ENCODE results near the gene NUP210L. TPM values are rescaled to one million over a fixed set of nuclear protein-coding genes. Genes with fewer than 3 reads are reported as not detected.

NUP210L gene
- total RNA-seq (2014; rRNA removed; shearing (Covaris generic)): not detected in 2 replicates

DNA sequence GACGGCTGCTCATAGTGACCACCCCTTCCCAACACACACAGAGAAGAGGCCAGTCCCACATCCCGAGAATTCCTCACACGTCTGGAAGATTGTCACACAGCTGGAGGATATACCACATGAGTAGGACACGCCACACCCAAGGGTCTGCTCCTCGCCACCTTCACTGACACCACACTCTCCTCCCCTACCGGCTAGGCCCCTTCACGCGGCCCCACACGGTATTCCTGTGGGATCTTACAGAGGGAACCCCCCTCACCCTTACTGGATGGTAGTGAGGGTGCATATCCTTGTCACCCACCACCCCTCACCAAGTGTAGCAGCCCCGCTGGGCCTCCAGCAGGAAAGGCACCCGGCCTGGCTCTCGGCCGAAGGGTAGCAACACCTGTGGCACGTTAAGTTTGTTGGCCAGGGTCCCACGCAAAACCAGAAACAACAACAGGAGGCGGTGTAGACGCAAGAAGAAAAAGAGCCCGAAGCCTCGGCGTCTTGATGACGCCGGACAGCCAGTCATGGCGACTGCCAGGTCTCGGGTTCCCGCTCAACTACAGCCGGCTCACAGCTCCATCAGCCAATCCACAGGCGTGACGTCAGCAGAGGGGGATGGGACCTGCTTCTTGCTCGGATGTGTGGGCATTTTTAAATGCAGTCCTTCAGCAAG is at the start of gene NUP210L:
Gene NUP210L, minus strand, starts transcription at position 540 of the 658 bp plus-strand sequence.
- peak; percentile 48 for DNase-seq (ENCODE audit: low read depth)

DNA sequence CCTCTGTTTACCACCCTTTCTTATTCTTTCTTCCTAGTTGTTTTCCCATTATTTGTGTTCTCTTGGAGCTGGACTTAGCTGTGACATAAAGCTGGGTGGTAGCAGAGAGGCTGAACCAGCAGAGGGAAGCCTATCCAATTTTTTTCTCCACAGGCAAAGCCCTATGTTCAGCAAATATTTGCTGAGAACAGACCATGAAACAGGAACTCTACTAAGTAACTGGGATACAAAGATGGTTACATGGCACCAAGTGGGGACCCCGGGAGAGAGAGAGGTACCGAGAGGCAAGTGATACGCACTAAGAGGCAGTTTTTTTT is 44.6 kb upstream of the NUP210L start:
- DNase-seq (ENCODE audit: low read depth): no peak

DNA sequence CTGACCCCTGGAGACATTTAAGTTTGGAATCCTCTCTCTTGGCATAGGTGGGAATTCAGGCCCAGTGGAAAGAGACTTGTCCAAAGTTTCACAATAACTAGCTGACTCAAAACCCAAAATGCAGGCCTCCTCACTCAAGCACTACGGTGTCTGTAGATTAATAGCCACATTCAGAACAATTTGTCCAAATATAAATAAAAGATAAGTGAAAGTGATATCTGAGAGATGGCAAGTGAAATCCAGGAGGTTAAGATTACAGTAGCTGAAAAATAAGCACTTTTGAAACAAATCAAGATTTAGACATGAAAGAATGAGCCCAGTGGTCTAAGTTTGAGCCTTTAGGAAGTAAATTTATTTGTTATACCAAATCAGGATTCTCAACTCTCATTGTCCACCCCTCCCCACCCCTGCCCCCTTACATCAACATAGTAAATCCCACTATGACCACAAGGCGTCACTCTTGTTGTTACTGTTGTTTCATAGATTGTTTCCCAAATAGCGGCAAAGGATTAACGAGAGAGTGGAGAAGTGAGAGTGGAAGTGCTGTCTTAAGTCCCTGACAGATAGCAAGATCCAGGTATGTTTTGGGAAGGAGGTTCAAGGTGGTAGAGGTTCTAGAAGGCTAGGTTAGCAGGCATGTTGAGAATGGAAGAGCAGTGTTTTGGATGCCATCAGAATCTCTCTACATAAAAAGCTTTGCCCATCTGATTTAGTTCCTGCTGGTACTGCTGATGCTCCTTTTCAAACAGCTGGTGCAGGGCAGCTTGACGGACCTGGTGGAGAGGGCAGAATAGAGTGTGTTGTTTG is 44.1 kb upstream of the NUP210L start:
- peak; percentile 44 for DNase-seq (ENCODE audit: low read depth)

DNA sequence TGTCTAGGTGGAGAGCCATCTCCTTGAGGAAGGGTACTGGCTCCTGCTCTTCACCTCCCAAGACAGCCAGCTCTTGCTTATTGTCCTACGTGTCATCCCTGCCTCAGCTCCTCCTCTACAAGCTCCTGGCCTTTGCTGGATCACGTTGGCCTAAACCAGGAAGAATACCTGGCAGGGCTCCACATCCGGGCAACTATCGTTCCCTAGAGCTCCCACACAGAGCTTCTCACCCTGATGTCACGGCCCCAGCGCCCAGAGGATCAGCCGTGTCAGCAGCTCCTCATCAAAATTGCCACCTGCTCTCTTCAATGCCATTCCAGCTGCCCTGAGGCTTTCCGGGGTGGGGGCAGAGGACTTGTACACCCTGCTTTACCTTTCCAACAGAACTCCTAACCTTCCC is 38.9 kb upstream of the NUP210L start:
- DNase-seq (ENCODE audit: low read depth): peak; percentile 35

DNA sequence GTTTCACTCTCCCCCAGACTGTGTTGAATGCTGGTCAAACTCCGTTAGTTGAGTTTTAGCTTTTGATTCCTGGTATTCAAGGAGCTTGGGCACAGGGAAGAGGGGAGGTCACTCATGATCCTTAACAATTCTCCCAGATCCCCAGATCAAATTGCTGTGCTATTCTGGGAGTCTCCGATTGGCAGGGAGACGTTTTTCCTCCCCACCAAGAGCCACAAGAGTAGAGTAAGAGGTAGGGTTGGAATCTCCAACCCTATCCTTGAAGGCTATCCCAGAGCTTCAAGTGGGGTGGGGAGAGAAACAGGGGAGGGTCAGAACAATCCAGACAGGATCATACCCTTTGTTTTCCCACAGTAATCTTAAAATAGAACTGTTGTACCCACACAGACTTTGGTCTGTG is 37.6 kb upstream of the NUP210L start:
- no peak for DNase-seq (ENCODE audit: low read depth)

DNA sequence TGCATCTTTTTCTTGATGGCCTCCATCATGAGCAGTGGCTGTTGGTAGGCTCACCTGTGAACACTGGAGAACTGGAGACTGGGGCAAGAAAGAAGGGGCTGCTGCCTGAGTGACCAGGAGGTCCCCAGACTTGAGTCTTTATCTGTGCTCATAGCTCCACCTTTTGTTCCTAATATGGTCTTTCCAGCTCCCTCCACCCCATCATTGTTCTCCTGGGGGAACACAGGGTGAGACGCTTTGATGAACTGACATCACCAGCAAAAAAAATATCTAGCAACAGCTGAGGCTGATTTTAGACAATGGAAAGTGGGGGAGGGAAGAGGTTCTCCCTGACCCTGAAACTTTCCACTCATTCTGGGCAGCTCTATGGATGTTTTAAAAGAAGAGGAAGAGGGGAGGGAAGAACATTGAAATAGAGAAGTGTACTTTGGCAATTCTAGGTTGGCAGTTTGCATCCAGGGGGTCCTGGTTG is 37.2 kb upstream of the NUP210L start, which contains the start of gene TPM3:
Gene TPM3, minus strand, starts transcription at position 111 of the 472 bp plus-strand sequence. Its CDS starts 82 bp downstream, at position 29.
- no peak for DNase-seq (ENCODE audit: low read depth)

DNA sequence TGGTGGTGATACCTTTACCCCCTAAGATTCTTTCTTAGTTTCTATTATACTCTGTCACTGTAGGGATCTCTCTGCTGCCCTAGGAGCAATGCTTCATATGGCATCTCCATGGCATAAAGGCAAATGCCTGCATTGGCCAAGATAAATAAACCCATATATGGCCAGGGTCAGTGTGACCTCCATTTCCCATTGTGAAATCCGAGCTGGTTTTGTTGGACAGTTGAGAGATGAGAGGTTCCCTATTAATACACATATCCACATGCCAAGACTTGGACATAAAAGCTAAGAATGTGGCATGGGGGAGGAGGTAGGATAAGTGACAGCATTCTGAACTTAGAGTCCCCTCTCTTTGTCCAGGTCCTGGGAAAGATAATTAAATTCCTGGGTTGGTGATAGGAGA is 35.7 kb upstream of the NUP210L start:
- no peak for DNase-seq (ENCODE audit: low read depth)

DNA sequence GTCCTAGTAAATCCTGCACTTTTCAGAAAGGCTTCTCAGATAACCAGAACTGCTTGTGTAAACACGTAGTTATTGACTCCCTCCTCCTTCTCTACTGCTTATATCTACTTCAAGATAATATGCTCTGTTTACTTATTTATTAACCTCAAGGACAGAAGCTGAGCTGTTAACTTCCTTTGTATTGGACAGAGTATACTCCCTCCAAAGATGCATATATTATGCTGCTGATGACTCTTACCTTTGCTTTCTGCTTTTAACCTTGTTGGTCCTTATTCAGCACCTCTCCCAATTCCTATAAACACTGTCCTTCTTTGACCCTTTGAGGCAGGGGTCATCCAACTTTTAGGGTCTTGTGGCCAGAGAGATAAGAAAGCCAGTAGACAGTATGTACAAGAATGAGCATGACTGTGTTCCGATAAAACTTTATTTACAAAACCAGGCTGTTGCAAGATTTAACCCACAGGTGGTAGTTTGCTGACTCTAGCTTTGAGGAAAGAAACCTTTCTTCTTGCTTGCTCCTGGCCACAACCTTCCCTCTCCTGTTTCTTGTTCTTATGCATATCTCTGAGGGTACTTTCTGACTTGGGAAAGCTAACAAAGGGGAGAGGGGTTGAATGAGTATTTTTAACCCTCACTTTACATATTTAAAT is 32.1 kb upstream of the NUP210L start:
- DNase-seq (ENCODE audit: low read depth): no peak

DNA sequence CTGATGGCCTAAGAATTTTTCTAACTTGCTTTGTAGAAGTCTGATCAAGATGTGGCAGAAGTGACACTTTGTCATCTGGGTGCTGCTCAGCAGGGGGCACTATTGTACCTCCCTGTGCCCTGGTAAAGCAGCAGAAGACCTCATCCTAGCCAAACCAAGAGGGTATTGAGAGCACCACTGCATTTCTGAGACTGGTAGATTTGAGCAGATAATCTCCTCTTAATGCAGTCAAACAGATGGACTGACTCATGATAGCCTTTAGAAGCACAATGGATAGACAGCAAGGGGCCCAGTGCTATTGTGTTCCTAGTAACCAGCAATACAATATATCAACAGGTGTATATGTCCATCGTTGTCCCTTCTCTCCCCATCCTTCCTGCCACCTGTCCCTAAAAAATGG is 31.3 kb upstream of the NUP210L start:
- DNase-seq (ENCODE audit: low read depth): peak; percentile 62

DNA sequence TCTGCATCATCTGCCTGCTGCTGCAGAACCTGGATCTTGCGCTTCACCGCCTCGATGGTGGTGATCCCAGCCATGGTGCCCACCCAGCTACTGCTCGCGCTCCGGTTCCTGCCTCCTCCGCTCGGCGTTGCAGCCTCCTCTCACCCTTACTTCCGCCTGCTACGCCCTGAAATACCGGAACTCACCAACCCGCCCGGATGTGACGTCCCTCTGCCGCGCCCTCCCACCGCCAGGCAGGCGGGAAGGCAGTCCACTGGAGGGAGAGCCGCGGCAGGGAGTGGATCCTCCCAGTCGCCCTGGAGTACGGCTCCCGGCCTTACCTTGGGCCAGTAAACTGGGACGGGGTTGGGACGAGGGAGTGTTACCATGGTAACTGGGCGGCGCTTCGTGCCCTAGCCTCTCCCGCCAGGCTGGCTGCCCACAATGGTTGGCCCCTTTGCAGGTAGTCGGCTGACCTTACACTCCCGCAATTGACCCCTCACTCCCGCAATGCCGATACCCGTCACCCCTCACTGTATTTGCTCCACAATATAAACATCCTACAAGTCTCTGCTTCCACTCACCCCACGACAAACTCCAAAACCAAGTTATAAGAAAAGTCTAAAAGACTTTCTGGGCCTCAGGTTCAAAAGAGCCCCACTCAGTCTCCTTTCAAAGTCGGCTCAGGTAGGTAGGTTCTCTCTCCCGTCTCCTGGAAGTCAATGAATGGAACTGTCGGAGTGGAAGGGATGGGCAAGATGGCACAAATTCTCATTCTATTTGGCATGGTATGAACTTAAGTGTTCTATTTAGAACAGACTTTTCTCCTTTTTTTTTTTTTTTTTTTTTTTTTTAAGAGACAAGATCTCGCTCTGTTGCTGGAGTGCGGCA is 28.4 kb upstream of the NUP210L start:
- DNase-seq (ENCODE audit: low read depth): peak; percentile 99

DNA sequence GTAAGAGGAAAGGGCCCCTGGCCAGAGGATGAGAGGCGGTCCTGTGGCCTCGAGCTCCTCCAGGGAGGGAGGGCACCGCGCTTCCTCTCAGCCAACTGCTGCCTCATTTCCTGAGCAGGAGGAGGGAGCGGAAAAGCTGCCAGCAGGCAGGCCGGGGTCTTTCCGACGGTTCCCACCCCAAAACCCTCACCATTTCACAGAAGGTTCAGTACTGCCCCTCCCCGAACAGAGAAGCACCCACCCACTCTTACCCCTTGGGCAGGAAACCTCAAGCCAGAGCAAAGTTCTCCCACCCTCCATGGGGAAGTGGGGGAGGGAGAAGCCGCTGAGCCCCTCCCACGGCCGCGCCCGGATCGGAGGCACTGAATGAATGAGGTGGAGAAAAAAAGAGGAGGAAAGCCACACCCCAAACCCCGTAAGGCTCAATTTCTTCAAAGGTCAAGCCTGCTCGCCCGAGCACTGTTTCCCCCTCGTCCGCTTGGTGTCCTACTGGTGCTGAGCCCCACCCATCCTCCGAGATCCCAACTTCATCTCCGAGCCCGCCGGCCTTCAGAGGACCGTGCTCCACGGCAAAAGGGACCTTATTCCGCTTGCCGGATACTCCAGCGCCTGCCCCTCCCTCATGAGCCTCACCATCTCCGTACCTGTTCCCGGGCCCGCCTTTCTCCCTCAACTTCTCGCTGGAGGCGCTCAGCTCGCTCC is 27.6 kb upstream of the NUP210L start:
- DNase-seq (ENCODE audit: low read depth): peak; percentile 83

DNA sequence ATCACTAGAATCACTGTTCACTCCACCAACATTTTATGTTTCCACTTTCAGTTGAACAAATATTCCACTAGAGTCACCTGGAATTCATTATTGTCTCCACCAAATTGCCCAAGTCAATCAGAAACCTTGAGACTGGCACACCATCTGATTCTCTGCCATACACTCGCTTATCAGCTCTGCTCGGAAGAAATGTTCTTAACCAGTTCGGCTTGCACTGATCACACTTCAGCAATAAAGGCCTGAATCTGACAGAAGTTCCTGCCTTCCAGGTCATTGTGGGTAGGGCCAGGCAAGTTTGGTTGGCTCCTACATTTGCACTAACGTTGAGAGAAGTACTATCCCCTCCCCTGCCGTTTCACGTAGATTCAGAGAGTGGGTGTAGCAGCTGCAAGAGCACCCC is 27.1 kb upstream of the NUP210L start:
- no peak for DNase-seq (ENCODE audit: low read depth)

DNA sequence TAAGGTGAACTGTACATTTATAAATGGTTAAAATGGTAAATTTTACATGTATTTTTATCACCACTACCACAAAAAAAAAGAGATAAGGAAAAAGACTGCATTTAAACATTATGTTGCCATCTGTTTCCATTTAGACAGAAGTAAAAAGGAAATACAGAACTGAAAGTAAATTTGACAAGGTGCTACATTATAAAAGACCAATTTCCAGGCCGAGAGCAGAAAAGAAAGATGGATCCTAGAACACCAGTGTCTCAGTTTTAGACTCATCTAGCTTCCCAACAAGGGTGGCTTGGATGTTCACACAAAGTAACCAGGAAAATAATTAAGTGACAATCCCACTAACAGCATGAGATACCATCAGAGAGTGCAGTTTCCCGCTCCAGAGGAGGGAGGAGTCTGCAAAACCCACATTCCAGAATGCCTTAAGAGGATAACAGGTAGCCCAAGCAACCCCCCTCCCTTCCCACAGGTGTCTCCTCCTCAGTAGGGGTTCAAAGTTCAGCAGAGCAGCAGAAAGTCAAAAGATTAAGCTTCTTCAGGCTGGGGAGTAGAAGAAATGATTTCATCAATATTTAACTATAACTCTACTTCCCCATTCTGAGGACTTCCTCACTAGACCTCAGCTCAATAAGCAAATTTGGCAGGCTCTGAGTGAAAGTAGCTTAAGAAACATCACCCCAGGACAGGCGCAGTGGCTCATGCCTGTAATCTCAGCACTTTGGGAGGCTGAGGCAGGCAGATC is 25.2 kb upstream of the NUP210L start:
- no peak for DNase-seq (ENCODE audit: low read depth)

DNA sequence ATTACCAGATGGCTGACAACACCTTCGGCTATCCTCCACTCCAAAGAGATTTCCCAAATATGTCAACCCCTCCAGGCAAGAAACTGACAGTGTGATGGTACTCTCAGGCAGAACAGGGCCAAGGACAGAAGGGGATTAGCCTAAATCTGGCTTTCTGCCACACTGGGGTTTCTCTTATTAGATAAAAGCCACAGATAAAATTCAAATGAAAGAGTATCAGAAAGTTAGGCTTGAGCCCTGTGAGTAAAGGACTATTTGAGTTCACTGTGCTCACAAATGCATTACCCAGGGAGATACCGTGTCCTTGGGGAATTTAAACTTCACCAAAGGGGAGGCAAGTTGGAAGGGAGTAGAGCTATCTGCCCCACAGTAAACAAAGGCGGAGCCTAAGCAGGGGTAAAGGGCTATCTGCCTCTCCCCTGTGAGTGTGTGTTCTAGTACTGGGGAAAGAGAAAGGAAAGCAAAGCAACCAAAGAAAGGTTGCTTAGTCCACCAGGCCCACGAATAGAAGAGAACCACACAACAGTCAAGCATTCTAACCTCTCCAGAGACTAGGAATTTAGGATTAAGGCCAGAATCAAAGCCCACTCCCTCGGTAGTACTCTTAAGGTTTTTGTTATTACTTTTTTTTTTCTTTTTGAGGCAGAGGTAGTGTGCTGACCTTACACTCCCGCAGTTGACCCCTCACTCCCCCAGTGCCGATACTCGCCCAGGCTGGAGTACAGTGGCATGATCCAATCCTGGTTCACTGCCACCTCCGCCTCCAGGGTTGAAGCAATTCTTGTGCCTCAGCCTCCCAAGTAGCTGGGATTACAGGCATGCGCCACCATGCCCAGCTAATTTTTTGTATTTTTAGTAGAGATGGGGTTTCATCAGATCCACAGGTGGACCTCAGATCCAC is 24.3 kb upstream of the NUP210L start:
- DNase-seq (ENCODE audit: low read depth): no peak

DNA sequence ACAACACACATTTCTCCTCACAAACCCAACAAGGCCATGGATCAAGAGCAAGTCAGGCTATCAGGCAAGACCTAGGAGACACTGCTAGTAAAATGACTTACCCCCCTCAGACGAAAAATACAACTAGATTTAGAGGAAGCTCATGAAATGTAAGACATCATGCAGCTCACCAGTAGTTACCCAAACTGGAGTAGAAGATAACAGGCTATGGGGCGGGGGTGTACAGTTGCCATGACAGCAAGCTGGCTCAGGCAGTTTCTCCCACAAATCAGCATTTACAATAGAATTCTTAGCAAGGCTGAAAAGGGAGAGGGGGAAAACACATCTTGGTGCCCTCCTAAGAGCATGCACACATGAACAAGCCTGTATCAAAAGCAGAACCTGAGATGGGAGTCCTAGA is 23.1 kb upstream of the NUP210L start:
- no peak for DNase-seq (ENCODE audit: low read depth)

DNA sequence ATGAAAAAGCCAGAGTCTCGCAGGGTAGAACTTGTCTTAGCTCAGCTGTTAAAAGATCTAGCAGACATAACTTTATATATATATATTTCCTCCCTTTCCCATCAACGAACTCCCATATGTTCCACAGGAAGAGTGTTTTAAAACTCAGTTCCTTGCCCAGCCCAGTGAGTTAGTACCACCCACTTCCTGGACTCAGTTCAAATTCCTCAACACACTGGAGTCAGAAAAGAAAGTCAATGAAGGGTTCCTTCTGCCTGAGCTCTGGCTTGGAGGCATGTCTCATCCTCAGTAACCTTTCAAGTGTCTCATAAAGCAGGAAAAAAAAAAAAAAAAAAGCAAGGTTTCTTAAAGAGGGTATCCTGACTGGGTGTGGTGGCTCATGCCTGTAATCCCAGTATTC is 21.5 kb upstream of the NUP210L start:
- peak; percentile 26 for DNase-seq (ENCODE audit: low read depth)

DNA sequence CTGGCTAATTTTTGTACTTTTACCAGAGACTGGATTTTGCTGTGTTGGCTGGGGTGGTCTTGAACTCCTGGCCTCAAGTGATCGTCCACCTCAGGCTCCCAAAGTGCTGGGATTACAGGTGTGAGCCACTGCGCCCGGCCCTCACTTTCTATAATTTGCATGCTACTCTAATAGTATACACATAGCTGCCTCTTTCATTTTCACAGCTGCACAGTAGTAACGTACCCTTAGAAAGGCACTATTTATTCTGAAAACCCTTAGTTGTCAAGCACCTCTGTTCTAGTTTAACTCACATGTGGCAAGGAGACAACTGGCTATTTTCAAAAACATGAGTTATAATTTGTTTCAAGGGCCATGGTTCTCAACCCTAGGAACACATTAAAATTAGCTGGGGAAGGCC is 19.8 kb upstream of the NUP210L start:
- DNase-seq (ENCODE audit: low read depth): no peak

DNA sequence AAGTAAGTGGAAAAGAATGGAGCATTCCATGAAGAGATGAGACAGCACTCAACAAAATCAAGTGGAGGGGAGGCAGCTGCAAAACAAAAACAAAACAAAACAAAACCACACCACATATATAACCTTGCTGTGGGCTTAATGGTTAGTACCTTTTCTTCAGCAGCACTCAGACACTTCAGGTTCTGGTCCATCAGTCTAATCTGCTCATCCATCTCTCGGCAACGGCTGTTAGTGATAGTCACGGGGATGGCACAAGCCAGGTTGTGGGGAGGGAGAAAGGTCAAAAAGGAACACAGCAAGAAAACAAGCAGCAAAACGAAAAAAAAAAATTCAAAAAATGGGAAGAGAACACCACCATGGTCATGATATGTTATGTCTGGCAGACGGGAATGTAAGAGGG is 17.0 kb upstream of the NUP210L start:
- no peak for DNase-seq (ENCODE audit: low read depth)

DNA sequence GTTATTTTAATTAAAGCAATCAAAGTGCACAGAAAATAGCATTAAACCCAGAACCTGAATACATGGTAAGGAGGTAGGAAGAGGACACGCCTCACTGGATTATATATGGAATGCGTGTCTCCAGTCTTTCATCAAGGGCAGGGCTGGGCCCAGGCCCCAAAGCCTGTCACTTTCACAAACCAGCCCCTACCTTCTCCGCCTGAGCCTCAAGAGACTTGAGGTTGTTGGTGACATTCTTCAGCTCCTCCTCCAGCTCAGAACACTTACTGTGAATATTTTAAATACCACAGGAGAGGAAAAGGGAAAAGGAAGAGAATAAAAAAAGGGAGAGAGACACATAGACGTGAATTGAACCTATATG is 16.3 kb upstream of the NUP210L start:
- DNase-seq (ENCODE audit: low read depth): no peak
